Measurements from ENCODE around the gene OR2J3. TPM values are rescaled to one million over a fixed set of nuclear protein-coding genes. Genes with fewer than 3 reads are reported as not detected.

Gene OR2J3
- total and polyA plus RNA-seq, 2 donors (not counting 1 experiment from before 2014, with no cell fraction given) = not detected

DNA sequence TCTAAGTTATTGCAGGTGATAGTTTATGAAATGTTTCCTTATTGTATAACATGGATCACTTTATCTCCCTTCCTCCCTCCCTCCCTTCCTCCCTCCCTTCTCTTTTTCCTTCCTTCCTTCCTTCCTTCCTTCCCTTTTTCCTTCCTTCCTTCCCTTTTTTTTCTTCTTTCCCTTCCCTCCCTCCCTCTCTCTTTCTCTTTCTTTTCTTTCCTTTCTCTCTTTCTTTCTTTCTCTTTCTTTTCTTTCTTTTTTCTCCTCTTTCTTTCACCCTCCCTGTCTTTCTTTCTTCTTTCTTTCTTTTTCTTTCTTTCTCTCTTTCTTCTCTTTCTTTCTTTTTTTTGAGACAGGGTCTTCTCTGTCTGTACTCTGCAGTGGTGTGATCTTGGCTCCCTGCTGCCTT, 26.5 kb upstream of the OR2J3 start:
- Histone ChIP-seq H4K20me1 (ENCODE audit: control insufficient read depth, extremely low read depth, insufficient read depth, low read length) (no peaks in the 10 kb centered on the region), H3K4me1 (ENCODE audit: control insufficient read depth, extremely low read depth, insufficient read depth, low read length) (no peaks in the 10 kb centered on the region), H3K9me3 (ENCODE audit: control insufficient read depth, insufficient read depth, low read depth, low read length) (no peaks in the 10 kb centered on the region), H3K4me3 (replicated peaks in 1 of 4; ENCODE audit: control extremely low read depth in 1 of 4, insufficient read depth in 1 of 4, low read depth in 3 of 4, low read length in 4 of 4) (no peak overlapping the region), H3K36me3 (ENCODE audit: control insufficient read depth, insufficient read depth, low read length) (no peaks in the 10 kb centered on the region), H3K27me3 (ENCODE audit: control insufficient read depth, insufficient read depth, low read length) (no peaks in the 10 kb centered on the region), H2AFZ (ENCODE audit: low read length) (no peak overlapping the region), H3K27ac (ENCODE audit: insufficient read depth, low read length) (no peak overlapping the region), H3K9ac (ENCODE audit: insufficient read depth, low read length) (no peak overlapping the region), H3K4me2 (ENCODE audit: extremely low read depth, insufficient read depth, low read length) (no peak overlapping the region), H3K79me2 (ENCODE audit: control insufficient read depth, insufficient read depth, low read length) (no peaks in the 10 kb centered on the region)
- DNase-seq (ENCODE audit: low read depth in 2 of 2) = no peak
- TF ChIP-seq CTCF (conservative IDR thresholded peaks at IDR 0.05 in 1 of 2, IDR thresholded peaks at IDR 0.05 in 1 of 2; ENCODE audit: low read depth in 1 of 2, low read length in 2 of 2) (no peak), EZH2 (IDR thresholded peaks at IDR 0.05; ENCODE audit: low read length, missing control alignments) (no peak)

GRCh38 chr6:29082457-29082856, 25.4 kb upstream of the OR2J3 start:
- no peaks in the 10 kb centered on the region for H3K36me3 ChIP-seq (ENCODE audit: control insufficient read depth, insufficient read depth, low read length)
- H3K79me2 ChIP-seq (ENCODE audit: control insufficient read depth, insufficient read depth, low read length) = no peaks in the 10 kb centered on the region
- no peak for DNase-seq (ENCODE audit: low read depth in 2 of 2)
- H3K27me3 ChIP-seq (ENCODE audit: control insufficient read depth, insufficient read depth, low read length) = no peaks in the 10 kb centered on the region
- no peaks in the 10 kb centered on the region for H3K9me3 ChIP-seq (ENCODE audit: control insufficient read depth, insufficient read depth, low read depth, low read length)
- H3K4me1 ChIP-seq (ENCODE audit: control insufficient read depth, extremely low read depth, insufficient read depth, low read length) = no peaks in the 10 kb centered on the region
- TF ChIP-seq CTCF (conservative IDR thresholded peaks at IDR 0.05 in 1 of 2, IDR thresholded peaks at IDR 0.05 in 1 of 2; ENCODE audit: low read depth in 1 of 2, low read length in 2 of 2) = no peak
- TF ChIP-seq EZH2 (IDR thresholded peaks at IDR 0.05; ENCODE audit: low read length, missing control alignments) = no peak
- H3K4me3 ChIP-seq (replicated peaks in 1 of 4; ENCODE audit: control extremely low read depth in 1 of 4, insufficient read depth in 1 of 4, low read depth in 3 of 4, low read length in 4 of 4) = no peak overlapping the region
- no peak overlapping the region for H3K27ac ChIP-seq (ENCODE audit: insufficient read depth, low read length)
- no peaks in the 10 kb centered on the region for H4K20me1 ChIP-seq (ENCODE audit: control insufficient read depth, extremely low read depth, insufficient read depth, low read length)
- H3K4me2 ChIP-seq (ENCODE audit: extremely low read depth, insufficient read depth, low read length) = no peak overlapping the region
- H3K9ac ChIP-seq (ENCODE audit: insufficient read depth, low read length) = no peak overlapping the region
- no peak overlapping the region for H2AFZ ChIP-seq (ENCODE audit: low read length)

- Histone ChIP-seq H2AFZ (ENCODE audit: low read length) (no peak within 1 kb of the TSS), H3K79me2 (ENCODE audit: control insufficient read depth, insufficient read depth, low read length) (no peaks in the 10 kb centered on the region), H3K27ac (ENCODE audit: insufficient read depth, low read length) (no peak within 1 kb of the TSS), H4K20me1 (ENCODE audit: control insufficient read depth, extremely low read depth, insufficient read depth, low read length) (no peaks in the 10 kb centered on the region), H3K4me2 (ENCODE audit: extremely low read depth, insufficient read depth, low read length) (no peak within 1 kb of the TSS), H3K4me1 (ENCODE audit: control insufficient read depth, extremely low read depth, insufficient read depth, low read length) (no peaks in the 10 kb centered on the region), H3K27me3 (ENCODE audit: control insufficient read depth, insufficient read depth, low read length) (no peaks in the 10 kb centered on the region), H3K9ac (ENCODE audit: insufficient read depth, low read length) (no peak within 1 kb of the TSS), H3K4me3 (replicated peaks in 1 of 4; ENCODE audit: control extremely low read depth in 1 of 4, insufficient read depth in 1 of 4, low read depth in 3 of 4, low read length in 4 of 4) (no peak within 1 kb of the TSS), H3K9me3 (ENCODE audit: control insufficient read depth, insufficient read depth, low read depth, low read length) (no peaks in the 10 kb centered on the region), H3K36me3 (ENCODE audit: control insufficient read depth, insufficient read depth, low read length) (no peaks in the 10 kb centered on the region)
- TF ChIP-seq CTCF (conservative IDR thresholded peaks at IDR 0.05 in 1 of 2, IDR thresholded peaks at IDR 0.05 in 1 of 2; ENCODE audit: low read depth in 1 of 2, low read length in 2 of 2) (no peak), EZH2 (IDR thresholded peaks at IDR 0.05; ENCODE audit: low read length, missing control alignments) (no peak)
- no peak for DNase-seq (ENCODE audit: low read depth in 2 of 2)
Measured at GRCh38 chr6:29087213-29087612, 20.6 kb upstream of the OR2J3 start, which contains the start of gene OR2B3. Gene OR2B3, minus strand, starts transcription at chr6:29087313. Its CDS starts 65 bp downstream, at chr6:29087248.

All from fibroblast of lung (primary cell).